ENCODE measurements around the gene VPS41. TPM values are rescaled to one million over a fixed set of nuclear protein-coding genes. Genes with fewer than 3 reads are reported as not detected.

VPS41 gene
- total and polyA plus RNA-seq, 10 of the 15 experiments (the other 5 are each of a cell fraction or from before 2014, with no cell fraction given), result 15.3 to 63.2 (median 47.0) TPM

DNA sequence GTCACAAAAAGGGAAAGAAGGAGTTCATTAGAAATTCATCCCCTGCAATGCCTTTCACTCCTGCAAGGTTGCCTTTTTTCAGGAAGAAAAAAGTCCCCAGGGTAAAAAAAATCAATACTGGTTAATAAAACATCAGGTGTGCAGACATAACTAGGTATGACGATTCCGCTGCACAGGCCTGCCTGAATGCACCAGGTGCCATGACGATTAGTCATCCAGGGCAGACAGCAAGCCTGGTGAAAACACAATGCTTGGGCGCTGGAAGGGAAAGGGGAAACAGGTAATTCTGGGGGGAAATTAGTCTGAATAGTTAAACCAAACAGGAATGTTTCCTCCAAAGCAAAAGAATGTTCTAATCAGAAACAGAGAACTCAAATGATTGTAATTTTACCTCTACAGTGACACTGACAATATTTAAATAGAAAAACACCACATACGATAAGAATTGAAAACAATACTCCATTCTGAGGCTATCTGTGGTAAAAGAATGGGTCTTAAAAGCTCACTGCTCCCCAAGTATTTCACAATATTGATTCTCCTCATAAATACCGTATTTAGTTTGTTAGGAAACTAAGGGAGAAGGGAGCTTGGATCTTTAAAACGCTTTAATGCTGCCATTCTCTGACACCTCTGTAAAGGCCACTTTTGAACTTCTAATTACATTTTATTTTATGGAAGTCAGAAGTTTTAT lies 45.2 kb downstream of the VPS41 start:
- Histone ChIP-seq H3K4me1 (ENCODE audit: control insufficient read depth, insufficient read depth, low read length) (no peaks in the 10 kb centered on the region), H3K27me3 (replicated peaks in 1 of 2; ENCODE audit: control insufficient read depth in 2 of 2, insufficient read depth in 2 of 2, low read length in 1 of 2) (no peaks in the 10 kb centered on the region), H3K79me2 (ENCODE audit: control insufficient read depth, insufficient read depth, low read length) (no peaks in the 10 kb centered on the region), H2AFZ (ENCODE audit: control insufficient read depth, low read depth, low read length) (no peak overlapping the region), H4K20me1 (ENCODE audit: control insufficient read depth, insufficient read depth) (no peaks in the 10 kb centered on the region), H3K36me3 (ENCODE audit: control insufficient read depth in 2 of 2, insufficient read depth in 2 of 2, low read length in 1 of 2) (peaks cover 0 to 8% of the 10 kb centered on the region in 2 experiments; a peak in 2 of 4 replicates), H3K27ac (ENCODE audit: control insufficient read depth, insufficient read depth) (no peak overlapping the region), H3K4me2 (ENCODE audit: control insufficient read depth, insufficient read depth) (no peak overlapping the region), H3K9me3 (replicated peaks; ENCODE audit: control insufficient read depth, insufficient read depth, low read length) (no peaks in the 10 kb centered on the region), H3K9ac (ENCODE audit: control insufficient read depth, insufficient read depth, low read length) (no peak overlapping the region), H3K4me3 (no peak overlapping the region)
- FAIRE-seq, result no peak
- intact Hi-C loops (cut with micrococcal nuclease; ENCODE audit: unreplicated experiment), result no loop called here
- CTCF ChIA-PET, result no interaction called here
- TF ChIP-seq SMAD5 (IDR thresholded peaks at IDR 0.05; ENCODE audit: low read depth) (no peak), NR2F1 (conservative IDR thresholded peaks at IDR 0.05) (no peak), TCF12 (IDR thresholded peaks at IDR 0.05; ENCODE audit: low read depth, low read length) (no peak), SIX5 (IDR thresholded peaks at IDR 0.05; ENCODE audit: low read depth, low read length, severe bottlenecking) (no peak), DPF2 (IDR thresholded peaks at IDR 0.05) (no peak), RAD51 (IDR thresholded peaks at IDR 0.05) (no peak)
- in situ Hi-C loops (cut with MboI), result no loop called here
- RAD21 ChIA-PET (ENCODE audit: unreplicated experiment), result no interaction called here
- BruUV-seq (replicated peaks), result no TSS peak
- 90% methylated on average over 7 of the region's 7 CpGs for WGBS (ENCODE audit: insufficient coverage, insufficient replicate concordance, low lambda C conversion rate, missing lambda C conversion rate)
- POLR2A ChIA-PET, result interaction anchor here (0.6 kb wide), 1 partner anchor 670 kb away, joined by 7 read pairs; no protein-coding TSS in a partner anchor
- SMC1A ChIA-PET (ENCODE audit: uncharacterized antibody, unreplicated experiment), result no interaction called here
- ATAC-seq, result no peak
- no peak for DNase-seq (ENCODE audit: low read depth, low spot score)

- DNase-seq (ENCODE audit: low read depth, low spot score), result no peak
- FAIRE-seq, result no peak
- Histone ChIP-seq H3K4me1 (ENCODE audit: control insufficient read depth, insufficient read depth, low read length) (no peaks in the 10 kb centered on the region), H3K4me3 (no peak overlapping the region), H3K4me2 (ENCODE audit: control insufficient read depth, insufficient read depth) (no peak overlapping the region), H3K36me3 (ENCODE audit: control insufficient read depth in 2 of 2, insufficient read depth in 2 of 2, low read length in 1 of 2) (peaks cover 0 to 5% of the 10 kb centered on the region in 2 experiments; a peak in 1 of 4 replicates), H3K9me3 (replicated peaks; ENCODE audit: control insufficient read depth, insufficient read depth, low read length) (no peaks in the 10 kb centered on the region), H4K20me1 (ENCODE audit: control insufficient read depth, insufficient read depth) (no peaks in the 10 kb centered on the region), H3K79me2 (ENCODE audit: control insufficient read depth, insufficient read depth, low read length) (no peaks in the 10 kb centered on the region), H3K9ac (ENCODE audit: control insufficient read depth, insufficient read depth, low read length) (no peak overlapping the region), H3K27me3 (replicated peaks in 1 of 2; ENCODE audit: control insufficient read depth in 2 of 2, insufficient read depth in 2 of 2, low read length in 1 of 2) (no peaks in the 10 kb centered on the region), H3K27ac (ENCODE audit: control insufficient read depth, insufficient read depth) (no peak overlapping the region), H2AFZ (ENCODE audit: control insufficient read depth, low read depth, low read length) (no peak overlapping the region)
- ChIA-PET SMC1A (ENCODE audit: uncharacterized antibody, unreplicated experiment) (interaction anchor here (1.1 to 1.4 kb wide), 2 partner anchors 10 to 13 kb away, joined by 3 to 4 read pairs; no protein-coding TSS in a partner anchor), CTCF (no interaction called here), RAD21 (ENCODE audit: unreplicated experiment) (no interaction called here), POLR2A (no interaction called here)
- no peak for ATAC-seq
- intact Hi-C loops (cut with micrococcal nuclease; ENCODE audit: unreplicated experiment), result no loop called here
- in situ Hi-C loops (cut with MboI), result no loop called here
- 77% methylated on average over 3 of the region's 3 CpGs for WGBS (ENCODE audit: insufficient coverage, insufficient replicate concordance, low lambda C conversion rate, missing lambda C conversion rate)
- BruUV-seq (replicated peaks), result no TSS peak
- TF ChIP-seq HDGF (IDR thresholded peaks at IDR 0.05), result no peak
- no peak for TF ChIP-seq EP300 (IDR thresholded peaks at IDR 0.05; ENCODE audit: borderline replicate concordance in 1 of 2, control insufficient read depth in 1 of 2, low read depth in 2 of 2, low read length in 2 of 2)
- no peak for TF ChIP-seq ZSCAN29 (IDR thresholded peaks at IDR 0.05)
- TF ChIP-seq POLR2AphosphoS5 (IDR thresholded peaks at IDR 0.05; ENCODE audit: low read length), result no peak
- no peak for TF ChIP-seq CTCF (IDR thresholded peaks at IDR 0.05 in 2 of 3, conservative IDR thresholded peaks at IDR 0.05 in 1 of 3; ENCODE audit: control insufficient read depth in 2 of 3, extremely low read depth in 1 of 3, insufficient read depth in 1 of 3, low read depth in 3 of 3, low read length in 3 of 3)
- TF ChIP-seq FOXK2 (IDR thresholded peaks at IDR 0.05), result no peak
- no peak for TF ChIP-seq RBBP5 (conservative IDR thresholded peaks at IDR 0.05)
These were observed 46.3 kb downstream of the VPS41 start for GRCh38 chr7:38862666-38863065.
